Daoy (cell line): ENCODE data around the gene ACACB. TPM values are rescaled to one million over a fixed set of nuclear protein-coding genes. Genes with fewer than 3 reads are reported as not detected.
A peak's percentile ranks its signal among the peaks of the same experiment; 100 is the strongest.
"Not testable (repeated sequence)": the region's sequence is repeated elsewhere in the genome, so short reads cannot be mapped to it uniquely, and the experiment has no call there.

Source experiments
- DNase-seq: peaks from one replicate; pipeline ENCODE4 v3.0.0-alpha.2; 2015; ENCODE audit warnings: low read depth
- total RNA-seq: library from RNA; depleted of rRNA; stranded (reverse); fragments of >200 nt; shearing (Covaris generic); gene quantifications from 2 replicates; pipeline ENCODE4 v1.2.3, GENCODE V29; 2014

The ACACB gene
- total RNA-seq, 1 experiment from 2014 or later: 2.3 TPM

GRCh38 chr12:109140560-109140959, 24.2 kb downstream of the ACACB start:
- DNase-seq: no peak

- DNase-seq: no peak
Observed at GRCh38 chr12:109144224-109144623, 27.8 kb downstream of the ACACB start.

GRCh38 chr12:109147126-109147525, 30.7 kb downstream of the ACACB start:
- not testable (repeated sequence) for DNase-seq

GRCh38 chr12:109147954-109148353, 31.6 kb downstream of the ACACB start:
- DNase-seq: no peak

- DNase-seq: no peak
Observed at GRCh38 chr12:109150124-109150640, 33.8 kb downstream of the ACACB start.

GRCh38 chr12:109151457-109151856, 35.1 kb downstream of the ACACB start:
- DNase-seq: no peak

GRCh38 chr12:109153821-109154441, 37.5 kb downstream of the ACACB start:
- no peak for DNase-seq

GRCh38 chr12:109154451-109155438, 38.4 kb downstream of the ACACB start:
- DNase-seq: peak; percentile 89

- DNase-seq: no peak
Observed at GRCh38 chr12:109156036-109156435, 39.6 kb downstream of the ACACB start.

- no peak for DNase-seq
Observed at GRCh38 chr12:109156586-109156985, 40.2 kb downstream of the ACACB start.

GRCh38 chr12:109157986-109158385, 41.6 kb downstream of the ACACB start:
- no peak for DNase-seq

- no peak for DNase-seq
Observed at GRCh38 chr12:109160433-109160832, 44.0 kb downstream of the ACACB start.

GRCh38 chr12:109160873-109161272, 44.5 kb downstream of the ACACB start:
- DNase-seq: no peak

GRCh38 chr12:109162551-109162950, 46.2 kb downstream of the ACACB start:
- no peak for DNase-seq

- DNase-seq: no peak
Observed at GRCh38 chr12:109163167-109163566, 46.8 kb downstream of the ACACB start.

- DNase-seq: no peak
Observed at GRCh38 chr12:109165599-109165998, 49.2 kb downstream of the ACACB start.

GRCh38 chr12:109166371-109166770, 50.0 kb downstream of the ACACB start:
- no peak for DNase-seq

GRCh38 chr12:109167781-109168180, 51.4 kb downstream of the ACACB start:
- DNase-seq: no peak

- no peak for DNase-seq
Observed at GRCh38 chr12:109169262-109169661, 52.9 kb downstream of the ACACB start.

GRCh38 chr12:109169686-109170085, 53.3 kb downstream of the ACACB start:
- no peak for DNase-seq

GRCh38 chr12:109170324-109170723, 53.9 kb downstream of the ACACB start:
- DNase-seq: no peak

GRCh38 chr12:109172787-109173186, 56.4 kb downstream of the ACACB start:
- not testable (repeated sequence) for DNase-seq
